OCI-LY3 (cell line): ENCODE results near the gene SYT2.

Source experiments
- CTCF ChIP-seq: fragments of 200-600, 300-600 bp; sonication (generic); IDR thresholded peaks from 2 replicates; pipeline ENCODE4 v1.5.1; 2014; ENCODE audit warnings: antibody characterized with exemption, low read length, low read depth
- EZH2phosphoT487 ChIP-seq: fragments of 200-600 bp; shearing (Covaris generic); IDR thresholded peaks from 2 replicates; pipeline ENCODE4 v1.6.1; 2018; ENCODE audit warnings: antibody characterized with exemption, mixed run types, low read depth

- no peak for TF ChIP-seq EZH2phosphoT487
- TF ChIP-seq CTCF, result no peak
Measured at GRCh38 chr1:202742496-202742895, 32.2 kb upstream of the SYT2 start.
